MCF 10A (cell line): ENCODE results near the gene HSD3B7. TPM values are rescaled to one million over a fixed set of nuclear protein-coding genes. Genes with fewer than 3 reads are reported as not detected.

Experiments
- BruUV-seq: library from RNA; stranded (reverse); fragments of 400-500 nt; replicated peaks from 2 replicates; lab custom pipeline; 2021; lab: Mats Ljungman, UMichigan
- CTCF ChIA-PET: fragments of 300-600 bp; sonication (Branson Sonifier 250); formaldehyde crosslinking; extraction: SDS; loops from one replicate; lab custom pipeline; 2021; ENCODE audit warnings: antibody characterized with exemption, inconsistent platforms; lab: Yijun Ruan, JAX
- POLR2A ChIA-PET: fragments of 300-600, 350-650 bp; sonication (Branson Sonifier 250); formaldehyde crosslinking; extraction: SDS; loops from one replicate; lab custom pipeline; 2020; ENCODE audit warnings: antibody characterized with exemption, inconsistent platforms; lab: Yijun Ruan, JAX
- DNase-seq: peaks from one replicate; pipeline ENCODE4 v3.0.0-alpha.2; 2018; ENCODE audit not compliant: unreplicated experiment
- H3K27ac Mint-ChIP-seq: one replicate; pipeline ENCODE4 v1.8.0; 2022; ENCODE audit warnings: mild to moderate bottlenecking, low read depth, mixed read lengths; ENCODE audit not compliant: unreplicated experiment
- H3K27me3 Mint-ChIP-seq: one replicate; pipeline ENCODE4 v1.8.0; 2022; ENCODE audit warnings: mixed read lengths; ENCODE audit not compliant: insufficient read depth, unreplicated experiment
- H3K36me3 Mint-ChIP-seq: one replicate; pipeline ENCODE4 v1.8.0; 2022; ENCODE audit warnings: mild to moderate bottlenecking, moderate library complexity, mixed read lengths; ENCODE audit not compliant: insufficient read depth, unreplicated experiment
- H3K4me1 Mint-ChIP-seq: one replicate; pipeline ENCODE4 v1.8.0; 2022; ENCODE audit warnings: mixed read lengths; ENCODE audit not compliant: insufficient read depth, unreplicated experiment
- H3K4me3 Mint-ChIP-seq: one replicate; pipeline ENCODE4 v1.8.0; 2022; ENCODE audit warnings: mild to moderate bottlenecking, moderate library complexity, mixed read lengths; ENCODE audit not compliant: unreplicated experiment
- H3K9me3 Mint-ChIP-seq: one replicate; pipeline ENCODE4 v1.8.0; 2022; ENCODE audit warnings: mixed read lengths; ENCODE audit not compliant: unreplicated experiment
- intact Hi-C: fragments of 100-400 bp; cut with micrococcal nuclease; formaldehyde crosslinking; loops from 2 replicates; pipeline ENCODE4 v1.14.1; 2022
- total RNA-seq: library from RNA; stranded (reverse); gene quantifications from 2 replicates; pipeline ENCODE4 v1.2.3, GENCODE V29; 2022
- TF ChIP-seq, protein P1 (sequence below): fragments of 200-600 bp; IDR thresholded peaks from one replicate; pipeline ENCODE4 v1.8.0; 2022; ENCODE audit warnings: antibody characterized with exemption, mild to moderate bottlenecking; ENCODE audit not compliant: unreplicated experiment

Gene HSD3B7
- total RNA-seq, 1 experiment from 2014 or later = 5.0 TPM

GRCh38 chr16:31036691-31037090 is 51.7 kb downstream of the HSD3B7 start:
- no TSS peak for BruUV-seq
- CTCF ChIA-PET = interaction anchor here (1.2 kb wide), 1 partner anchor 14 kb away, joined by 7 read pairs; no protein-coding TSS in a partner anchor
- Mint-ChIP-seq H3K27ac (no peak overlapping the region), H3K36me3 (peaks cover 74% of the 10 kb centered on the region), H3K27me3 (no peaks in the 10 kb centered on the region), H3K4me3 (no peak overlapping the region), H3K9me3 (no peaks in the 10 kb centered on the region), H3K4me1 (no peaks in the 10 kb centered on the region)
- intact Hi-C loops = no loop called here
- TF ChIP-seq, protein P1, sequence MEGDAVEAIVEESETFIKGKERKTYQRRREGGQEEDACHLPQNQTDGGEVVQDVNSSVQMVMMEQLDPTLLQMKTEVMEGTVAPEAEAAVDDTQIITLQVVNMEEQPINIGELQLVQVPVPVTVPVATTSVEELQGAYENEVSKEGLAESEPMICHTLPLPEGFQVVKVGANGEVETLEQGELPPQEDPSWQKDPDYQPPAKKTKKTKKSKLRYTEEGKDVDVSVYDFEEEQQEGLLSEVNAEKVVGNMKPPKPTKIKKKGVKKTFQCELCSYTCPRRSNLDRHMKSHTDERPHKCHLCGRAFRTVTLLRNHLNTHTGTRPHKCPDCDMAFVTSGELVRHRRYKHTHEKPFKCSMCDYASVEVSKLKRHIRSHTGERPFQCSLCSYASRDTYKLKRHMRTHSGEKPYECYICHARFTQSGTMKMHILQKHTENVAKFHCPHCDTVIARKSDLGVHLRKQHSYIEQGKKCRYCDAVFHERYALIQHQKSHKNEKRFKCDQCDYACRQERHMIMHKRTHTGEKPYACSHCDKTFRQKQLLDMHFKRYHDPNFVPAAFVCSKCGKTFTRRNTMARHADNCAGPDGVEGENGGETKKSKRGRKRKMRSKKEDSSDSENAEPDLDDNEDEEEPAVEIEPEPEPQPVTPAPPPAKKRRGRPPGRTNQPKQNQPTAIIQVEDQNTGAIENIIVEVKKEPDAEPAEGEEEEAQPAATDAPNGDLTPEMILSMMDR = no peak
- no peak for DNase-seq
- POLR2A ChIA-PET = no interaction called here

Other genes starting within 250 kb of the HSD3B7 start
- gene PHKG2, start 236.8 kb upstream of the HSD3B7 start, total RNA-seq = 28.0 and 28.4 TPM in 2 replicates
- 4.8 and 5.2 TPM in 2 replicates for gene CFAP119, start 223.1 kb upstream of the HSD3B7 start, total RNA-seq
- gene RNF40, start 222.9 kb upstream of the HSD3B7 start, total RNA-seq = 78.0 and 85.0 TPM in 2 replicates
- gene ZNF629, start 198.0 kb upstream of the HSD3B7 start, total RNA-seq = 10.9 and 14.1 TPM in 2 replicates
- gene BCL7C, start 91.1 kb upstream of the HSD3B7 start, total RNA-seq = 32.0 and 33.9 TPM in 2 replicates
- gene CTF1, start 88.6 kb upstream of the HSD3B7 start, total RNA-seq = 3.6 and 4.1 TPM in 2 replicates
- 18.0 and 23.4 TPM in 2 replicates for gene FBXL19, start 61.6 kb upstream of the HSD3B7 start, total RNA-seq
- 16.2 and 21.2 TPM in 2 replicates for gene ORAI3, start 36.1 kb upstream of the HSD3B7 start, total RNA-seq
- 15.0 and 15.8 TPM in 2 replicates for gene SETD1A, start 27.5 kb upstream of the HSD3B7 start, total RNA-seq
- gene STX1B, start 25.4 kb downstream of the HSD3B7 start, total RNA-seq = 0.42 and 0.91 TPM in 2 replicates
- 66.7 and 89.2 TPM in 2 replicates for gene STX4, start 48.4 kb downstream of the HSD3B7 start, total RNA-seq
- 11.9 and 15.1 TPM in 2 replicates for gene ZNF668, start 89.0 kb downstream of the HSD3B7 start, total RNA-seq
- 12.6 and 15.2 TPM in 2 replicates for gene ZNF646, start 89.2 kb downstream of the HSD3B7 start, total RNA-seq
- gene PRSS53, start 103.7 kb downstream of the HSD3B7 start, total RNA-seq = 4.4 and 5.5 TPM in 2 replicates
- 64.7 and 66.3 TPM in 2 replicates for gene VKORC1, start 109.6 kb downstream of the HSD3B7 start, total RNA-seq
- 31.7 and 41.0 TPM in 2 replicates for gene BCKDK, start 123.2 kb downstream of the HSD3B7 start, total RNA-seq
- 42.0 and 45.8 TPM in 2 replicates for gene KAT8, start 132.5 kb downstream of the HSD3B7 start, total RNA-seq
- gene PRSS8, start 150.5 kb downstream of the HSD3B7 start, total RNA-seq = 24.6 and 32.6 TPM in 2 replicates
- 0.49 and 1.0 TPM in 2 replicates for gene PRSS36, start 164.9 kb downstream of the HSD3B7 start, total RNA-seq
- gene FUS, start 194.9 kb downstream of the HSD3B7 start, total RNA-seq = 451 and 481 TPM in 2 replicates
- 0.47 and 0.76 TPM in 2 replicates for gene PYCARD, start 217.6 kb downstream of the HSD3B7 start, total RNA-seq
- not detected in 2 replicates for gene TRIM72, start 228.9 kb downstream of the HSD3B7 start, total RNA-seq
- gene PYDC1, start 231.9 kb downstream of the HSD3B7 start, total RNA-seq = not detected in 2 replicates